Omental fat pad (tissue), 4 donors: ENCODE results near the gene ITSN1. TPM values are rescaled to one million over a fixed set of nuclear protein-coding genes. Genes with fewer than 3 reads are reported as not detected.

Experiments
- ATAC-seq: fragments of 150-250 bp; one replicate; pipeline ENCODE4 v1.9.1; 2016; ENCODE audit warnings: mild to moderate bottlenecking, moderate library complexity; ENCODE audit not compliant: low FRiP score
- DNase-seq: peaks from one replicate; pipeline ENCODE4 v3.0.0-alpha.2; 2019; ENCODE audit warnings: low spot score
- CTCF ChIP-seq, 3 donors: fragments of 450-650 bp; IDR thresholded peaks; one replicate each; pipeline ENCODE4 v1.5.1; 2016 to 2017; ENCODE audit warnings: antibody characterized with exemption in 3 of 3, mild to moderate bottlenecking in 3 of 3, moderate library complexity in 2 of 3
- total RNA-seq, 4 donors: library from RNA; depleted of rRNA; stranded (reverse); fragments of >200 nt; gene quantifications; one replicate each; pipeline ENCODE4 v1.1.0, GENCODE V29; 2016

Gene ITSN1
- total RNA-seq, 4 donors from 2014 or later, result 71.4 to 248 (median 151) TPM

GRCh38 chr21:33940164-33940880, 298.0 kb downstream of the ITSN1 start:
- DNase-seq, result no peak
- no peak for ATAC-seq
- no peak for TF ChIP-seq CTCF (IDR thresholded peaks at IDR 0.05)

- DNase-seq, result no peak
- no peak for ATAC-seq
- no peak for TF ChIP-seq CTCF (IDR thresholded peaks at IDR 0.05)
Measured at GRCh38 chr21:33940881-33941245, 298.6 kb downstream of the ITSN1 start.

- no peak for TF ChIP-seq CTCF (IDR thresholded peaks at IDR 0.05)
- DNase-seq (no peak), ATAC-seq (no peak)
Measured at GRCh38 chr21:33942426-33942825, 300.1 kb downstream of the ITSN1 start.

GRCh38 chr21:33943293-33943692, 301.0 kb downstream of the ITSN1 start:
- TF ChIP-seq CTCF (IDR thresholded peaks at IDR 0.05), result no peak
- DNase-seq, result no peak
- ATAC-seq, result no peak

- ATAC-seq, result no peak
- no peak for TF ChIP-seq CTCF (IDR thresholded peaks at IDR 0.05)
Measured at GRCh38 chr21:33944185-33944763, 302.0 kb downstream of the ITSN1 start.

GRCh38 chr21:33945652-33946270, 303.5 kb downstream of the ITSN1 start:
- DNase-seq (no peak), ATAC-seq (no peak)
- no peak for TF ChIP-seq CTCF (IDR thresholded peaks at IDR 0.05)

More at GRCh38 chr21:33944185-33944763, 302.0 kb downstream of the ITSN1 start:
- no peak for DNase-seq
